Measurements from ENCODE around the gene TCAIM.

Gene TCAIM

GRCh38 chr3:44445786-44446185 is 107.2 kb downstream of the TCAIM start:
- DNase-seq (ENCODE audit: extremely low read depth, low read depth): no peak
- TF ChIP-seq, protein P1, sequence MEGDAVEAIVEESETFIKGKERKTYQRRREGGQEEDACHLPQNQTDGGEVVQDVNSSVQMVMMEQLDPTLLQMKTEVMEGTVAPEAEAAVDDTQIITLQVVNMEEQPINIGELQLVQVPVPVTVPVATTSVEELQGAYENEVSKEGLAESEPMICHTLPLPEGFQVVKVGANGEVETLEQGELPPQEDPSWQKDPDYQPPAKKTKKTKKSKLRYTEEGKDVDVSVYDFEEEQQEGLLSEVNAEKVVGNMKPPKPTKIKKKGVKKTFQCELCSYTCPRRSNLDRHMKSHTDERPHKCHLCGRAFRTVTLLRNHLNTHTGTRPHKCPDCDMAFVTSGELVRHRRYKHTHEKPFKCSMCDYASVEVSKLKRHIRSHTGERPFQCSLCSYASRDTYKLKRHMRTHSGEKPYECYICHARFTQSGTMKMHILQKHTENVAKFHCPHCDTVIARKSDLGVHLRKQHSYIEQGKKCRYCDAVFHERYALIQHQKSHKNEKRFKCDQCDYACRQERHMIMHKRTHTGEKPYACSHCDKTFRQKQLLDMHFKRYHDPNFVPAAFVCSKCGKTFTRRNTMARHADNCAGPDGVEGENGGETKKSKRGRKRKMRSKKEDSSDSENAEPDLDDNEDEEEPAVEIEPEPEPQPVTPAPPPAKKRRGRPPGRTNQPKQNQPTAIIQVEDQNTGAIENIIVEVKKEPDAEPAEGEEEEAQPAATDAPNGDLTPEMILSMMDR (IDR thresholded peaks at IDR 0.05; ENCODE audit: low read depth, low read length): no peak

- TF ChIP-seq, protein P1 (IDR thresholded peaks at IDR 0.05; ENCODE audit: low read depth, low read length): no peak
- DNase-seq (ENCODE audit: extremely low read depth, low read depth): no peak
These were observed 108.4 kb downstream of the TCAIM start for GRCh38 chr3:44446929-44447328.

GRCh38 chr3:44451441-44451840 is 112.9 kb downstream of the TCAIM start:
- TF ChIP-seq, protein P1 (IDR thresholded peaks at IDR 0.05; ENCODE audit: low read depth, low read length): no peak
- DNase-seq (ENCODE audit: extremely low read depth, low read depth): no peak

GRCh38 chr3:44454258-44454657 is 115.7 kb downstream of the TCAIM start:
- DNase-seq (ENCODE audit: extremely low read depth, low read depth): no peak
- TF ChIP-seq, protein P1 (IDR thresholded peaks at IDR 0.05; ENCODE audit: low read depth, low read length): no peak

- TF ChIP-seq, protein P1 (IDR thresholded peaks at IDR 0.05; ENCODE audit: low read depth, low read length): no peak
- no peak for DNase-seq (ENCODE audit: extremely low read depth, low read depth)
These were observed 116.8 kb downstream of the TCAIM start for GRCh38 chr3:44455318-44455717.
